Measurements from ENCODE around the gene STAM.

DNA sequence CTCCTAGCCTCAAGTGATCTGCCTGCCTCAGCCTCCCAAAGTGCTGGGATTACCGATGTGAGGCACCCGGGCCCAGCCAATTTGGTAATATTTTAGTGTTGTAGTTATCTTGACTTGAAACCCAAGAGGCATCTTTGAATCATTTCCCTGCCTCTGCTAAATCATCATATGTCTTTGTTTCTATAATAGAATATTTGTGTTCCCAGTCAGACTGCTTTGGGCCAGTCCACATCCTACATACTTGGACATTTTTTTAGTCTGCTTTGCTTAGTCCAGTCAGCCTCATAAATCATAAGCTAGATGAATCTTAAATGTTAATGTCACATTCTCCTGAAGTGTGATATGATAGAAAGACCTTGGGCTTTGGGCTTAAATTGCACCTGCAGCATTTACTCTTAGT lies 5.9 kb downstream of the STAM start:
- TF ChIP-seq, protein P1, sequence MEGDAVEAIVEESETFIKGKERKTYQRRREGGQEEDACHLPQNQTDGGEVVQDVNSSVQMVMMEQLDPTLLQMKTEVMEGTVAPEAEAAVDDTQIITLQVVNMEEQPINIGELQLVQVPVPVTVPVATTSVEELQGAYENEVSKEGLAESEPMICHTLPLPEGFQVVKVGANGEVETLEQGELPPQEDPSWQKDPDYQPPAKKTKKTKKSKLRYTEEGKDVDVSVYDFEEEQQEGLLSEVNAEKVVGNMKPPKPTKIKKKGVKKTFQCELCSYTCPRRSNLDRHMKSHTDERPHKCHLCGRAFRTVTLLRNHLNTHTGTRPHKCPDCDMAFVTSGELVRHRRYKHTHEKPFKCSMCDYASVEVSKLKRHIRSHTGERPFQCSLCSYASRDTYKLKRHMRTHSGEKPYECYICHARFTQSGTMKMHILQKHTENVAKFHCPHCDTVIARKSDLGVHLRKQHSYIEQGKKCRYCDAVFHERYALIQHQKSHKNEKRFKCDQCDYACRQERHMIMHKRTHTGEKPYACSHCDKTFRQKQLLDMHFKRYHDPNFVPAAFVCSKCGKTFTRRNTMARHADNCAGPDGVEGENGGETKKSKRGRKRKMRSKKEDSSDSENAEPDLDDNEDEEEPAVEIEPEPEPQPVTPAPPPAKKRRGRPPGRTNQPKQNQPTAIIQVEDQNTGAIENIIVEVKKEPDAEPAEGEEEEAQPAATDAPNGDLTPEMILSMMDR (IDR thresholded peaks at IDR 0.05; ENCODE audit: low read depth, low read length) = no peak
- no peak for TF ChIP-seq EZH2phosphoT487 (IDR thresholded peaks at IDR 0.05; ENCODE audit: low read depth)

Measured in OCI-LY3 (cell line).